NT2/D1 (cell line): ENCODE results near the gene CHML.

Experiments used
- YY1 ChIP-seq: IDR thresholded peaks from 2 replicates; pipeline ENCODE4 v1.6.1; 2011; ENCODE audit not compliant: insufficient read length, insufficient read depth
- ZNF274 ChIP-seq: IDR thresholded peaks from 2 replicates; pipeline ENCODE4 v1.6.1; 2011; ENCODE audit warnings: mild to moderate bottlenecking, low read depth, low read length

- no peak for TF ChIP-seq YY1
- TF ChIP-seq ZNF274: no peak
These were observed 3.1 kb downstream of the CHML start for GRCh38 chr1:241637046-241637590.
